ENCODE data around the gene HSF4. TPM values are rescaled to one million over a fixed set of nuclear protein-coding genes. Genes with fewer than 3 reads are reported as not detected.

HSF4 gene
- total and polyA plus RNA-seq, 4 donors = 5.1 to 62.5 (median 21.0) TPM

GRCh38 chr16:67173323-67173722, 8.8 kb downstream of the HSF4 start:
- H3K27me3 ChIP-seq (ENCODE audit: control insufficient read depth in 3 of 3, insufficient read depth in 3 of 3, low read length in 2 of 3) = peaks cover 0 to 29% (median 13%) of the 10 kb centered on the region in 3 donors
- peaks cover 0 to 66% (median 21%) of the 10 kb centered on the region in 5 donors for H3K4me1 ChIP-seq (ENCODE audit: control insufficient read depth in 5 of 5, insufficient read depth in 5 of 5, low read length in 5 of 5)
- no peaks in the 10 kb centered on the region for H3K9me3 ChIP-seq (ENCODE audit: control insufficient read depth in 4 of 4, insufficient read depth in 3 of 4, low read length in 3 of 4)
- ATAC-seq (ENCODE audit: insufficient read depth, low FRiP score) (no peak), DNase-seq (no peak)
- TF ChIP-seq CTCF (IDR thresholded peaks at IDR 0.05; ENCODE audit: control extremely low read depth, extremely low read depth) = no peak
- H3K36me3 ChIP-seq (ENCODE audit: control insufficient read depth in 4 of 4, insufficient read depth in 4 of 4, low read length in 4 of 4) = peaks cover 0 to 1% (median 0%) of the 10 kb centered on the region in 4 donors
- 94 to 95% methylated on average over 1 of the region's 1 CpG for WGBS, 2 donors
- no peak overlapping the region for H3K9ac ChIP-seq (ENCODE audit: insufficient read depth in 1 of 2, low read length in 2 of 2)
- peak overlapping the region; percentile 82 to 89 for H3K27ac ChIP-seq (ENCODE audit: low read depth in 1 of 2, low read length in 1 of 2)
- H3K4me3 ChIP-seq = no peak overlapping the region

- peak overlapping the region; percentile 33 for H3K4me3 ChIP-seq
- peak overlapping the region; percentile 82 to 89 for H3K27ac ChIP-seq (ENCODE audit: low read depth in 1 of 2, low read length in 1 of 2)
- H3K4me1 ChIP-seq (ENCODE audit: control insufficient read depth in 5 of 5, insufficient read depth in 5 of 5, low read length in 5 of 5) = peaks cover 0 to 70% (median 22%) of the 10 kb centered on the region in 5 donors
- DNase-seq (peak; percentile 71 to 81 (median 77)), ATAC-seq (ENCODE audit: insufficient read depth, low FRiP score) (peak; percentile 68)
- H3K36me3 ChIP-seq (ENCODE audit: control insufficient read depth in 4 of 4, insufficient read depth in 4 of 4, low read length in 4 of 4) = peaks cover 0 to 1% (median 0%) of the 10 kb centered on the region in 4 donors
- peaks cover 0 to 22% (median 13%) of the 10 kb centered on the region in 3 donors for H3K27me3 ChIP-seq (ENCODE audit: control insufficient read depth in 3 of 3, insufficient read depth in 3 of 3, low read length in 2 of 3)
- no peaks in the 10 kb centered on the region for H3K9me3 ChIP-seq (ENCODE audit: control insufficient read depth in 4 of 4, insufficient read depth in 3 of 4, low read length in 3 of 4)
- no peak overlapping the region for H3K9ac ChIP-seq (ENCODE audit: insufficient read depth in 1 of 2, low read length in 2 of 2)
- 1 to 2% methylated on average over 59 to 71 of the region's 71 CpGs for WGBS, 2 donors
- peak; percentile 11 for TF ChIP-seq CTCF (IDR thresholded peaks at IDR 0.05; ENCODE audit: control extremely low read depth, extremely low read depth)
These were observed 9.5 kb downstream of the HSF4 start for GRCh38 chr16:67173808-67174705.

- H3K9me3 ChIP-seq (ENCODE audit: control insufficient read depth in 4 of 4, insufficient read depth in 3 of 4, low read length in 3 of 4) = no peaks in the 10 kb centered on the region
- H3K27me3 ChIP-seq (ENCODE audit: control insufficient read depth in 3 of 3, insufficient read depth in 3 of 3, low read length in 2 of 3) = peaks cover 0 to 18% (median 13%) of the 10 kb centered on the region in 3 donors
- H3K4me1 ChIP-seq (ENCODE audit: control insufficient read depth in 5 of 5, insufficient read depth in 5 of 5, low read length in 5 of 5) = peaks cover 0 to 63% (median 22%) of the 10 kb centered on the region in 5 donors
- TF ChIP-seq CTCF (IDR thresholded peaks at IDR 0.05; ENCODE audit: control extremely low read depth, extremely low read depth) = no peak
- 34 to 54% methylated on average over 31 of the region's 31 CpGs for whole genome bisulfite sequencing, 2 donors
- H3K36me3 ChIP-seq (ENCODE audit: control insufficient read depth in 4 of 4, insufficient read depth in 4 of 4, low read length in 4 of 4) = peaks cover 0 to 1% (median 0%) of the 10 kb centered on the region in 4 donors
- no peak overlapping the region for H3K4me3 ChIP-seq
- no peak overlapping the region for H3K9ac ChIP-seq (ENCODE audit: insufficient read depth in 1 of 2, low read length in 2 of 2)
- ATAC-seq (ENCODE audit: insufficient read depth, low FRiP score) (no peak), DNase-seq (no peak)
- peak overlapping the region; percentile 82 to 89 for H3K27ac ChIP-seq (ENCODE audit: low read depth in 1 of 2, low read length in 1 of 2)
These were observed 10.2 kb downstream of the HSF4 start for GRCh38 chr16:67174706-67175231.

Data from lung (tissue), 12 donors.